Measurements from ENCODE around the gene PFKM.

- TF ChIP-seq, protein P1, sequence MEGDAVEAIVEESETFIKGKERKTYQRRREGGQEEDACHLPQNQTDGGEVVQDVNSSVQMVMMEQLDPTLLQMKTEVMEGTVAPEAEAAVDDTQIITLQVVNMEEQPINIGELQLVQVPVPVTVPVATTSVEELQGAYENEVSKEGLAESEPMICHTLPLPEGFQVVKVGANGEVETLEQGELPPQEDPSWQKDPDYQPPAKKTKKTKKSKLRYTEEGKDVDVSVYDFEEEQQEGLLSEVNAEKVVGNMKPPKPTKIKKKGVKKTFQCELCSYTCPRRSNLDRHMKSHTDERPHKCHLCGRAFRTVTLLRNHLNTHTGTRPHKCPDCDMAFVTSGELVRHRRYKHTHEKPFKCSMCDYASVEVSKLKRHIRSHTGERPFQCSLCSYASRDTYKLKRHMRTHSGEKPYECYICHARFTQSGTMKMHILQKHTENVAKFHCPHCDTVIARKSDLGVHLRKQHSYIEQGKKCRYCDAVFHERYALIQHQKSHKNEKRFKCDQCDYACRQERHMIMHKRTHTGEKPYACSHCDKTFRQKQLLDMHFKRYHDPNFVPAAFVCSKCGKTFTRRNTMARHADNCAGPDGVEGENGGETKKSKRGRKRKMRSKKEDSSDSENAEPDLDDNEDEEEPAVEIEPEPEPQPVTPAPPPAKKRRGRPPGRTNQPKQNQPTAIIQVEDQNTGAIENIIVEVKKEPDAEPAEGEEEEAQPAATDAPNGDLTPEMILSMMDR (IDR thresholded peaks at IDR 0.05; ENCODE audit: low read length) = no peak
- no peak for TF ChIP-seq EZH2 (IDR thresholded peaks at IDR 0.05; ENCODE audit: borderline replicate concordance, low read length)
Measured at GRCh38 chr12:48156652-48157017, 37.5 kb downstream of the PFKM start.
